Breast epithelium (tissue), 4 donors: ENCODE measurements around the gene CATSPER3. TPM values are rescaled to one million over a fixed set of nuclear protein-coding genes. Genes with fewer than 3 reads are reported as not detected.
A peak's percentile ranks its signal among the peaks of the same experiment; 100 is the strongest.

Experiments
- DNase-seq, 2 donors: peaks; one replicate each; pipeline ENCODE4 v3.0.0-alpha.2; 2019; ENCODE audit warnings: low spot score in 2 of 2
- H3K27ac ChIP-seq, 2 donors: fragments of 200-600 bp; sonication (generic) in 1 of 2; one replicate each; pipeline ENCODE4 v1.5.1; 2016 to 2019; ENCODE audit warnings: mild to moderate bottlenecking in 1 of 2
- H3K27me3 ChIP-seq, 2 donors: fragments of 200-600 bp; sonication (generic) in 1 of 2; one replicate each; pipeline versions ENCODE4 v1.5.1 to v1.6.0; 2017 to 2019; ENCODE audit warnings: control low read depth in 1 of 2, mild to moderate bottlenecking in 1 of 2
- H3K36me3 ChIP-seq: fragments of 200-600 bp; one replicate; pipeline ENCODE4 v1.5.1; 2019
- H3K4me1 ChIP-seq, 2 donors: fragments of 200-600 bp; sonication (generic); one replicate each; pipeline ENCODE4 v1.5.1; 2016 to 2019; ENCODE audit warnings: control low read depth in 1 of 2
- H3K4me3 ChIP-seq, 3 donors: fragments of 200-600 bp; sonication (generic); 1 replicate in 2 of 3; 2 replicates in 1 of 3; pipeline ENCODE4 v1.5.1; 2016 to 2019; ENCODE audit warnings: mild to moderate bottlenecking in 3 of 3, moderate library complexity in 2 of 3
- H3K9me3 ChIP-seq, 2 donors: fragments of 200-600 bp; sonication (generic) in 1 of 2; one replicate each; pipeline ENCODE4 v1.5.1; 2016 to 2019; ENCODE audit warnings: control low read depth in 1 of 2
- POLR2A ChIP-seq: fragments of 450-650 bp; IDR thresholded peaks from one replicate; pipeline ENCODE4 v1.6.1; 2016; ENCODE audit warnings: antibody characterized with exemption, mild to moderate bottlenecking, moderate library complexity
- POLR2AphosphoS5 ChIP-seq, 3 donors: sonication (generic); formaldehyde crosslinking; IDR thresholded peaks; one replicate each; pipeline ENCODE4 v1.6.1; 2017; ENCODE audit warnings: antibody characterized with exemption in 3 of 3
- intact Hi-C: fragments of 100-400 bp; cut with DNase I; formaldehyde crosslinking; loops from one replicate; pipeline ENCODE4 v1.15.1; 2023; ENCODE audit warnings: low total_unique reads
- total RNA-seq, 3 donors: library from RNA; depleted of rRNA; stranded (reverse); fragments of >200 nt; gene quantifications; one replicate each; pipeline ENCODE4 v1.1.0, GENCODE V29; 2016
- TF ChIP-seq, protein P1 (sequence below), 3 donors: fragments of 450-650 bp; IDR thresholded peaks; one replicate each; pipeline ENCODE4 v1.5.1; 2016 to 2017; ENCODE audit warnings: antibody characterized with exemption in 3 of 3, mild to moderate bottlenecking in 3 of 3, moderate library complexity in 3 of 3

CATSPER3 gene
- total RNA-seq, 3 donors from 2014 or later, result 0.32 to 0.44 TPM; not detected in 1

DNA sequence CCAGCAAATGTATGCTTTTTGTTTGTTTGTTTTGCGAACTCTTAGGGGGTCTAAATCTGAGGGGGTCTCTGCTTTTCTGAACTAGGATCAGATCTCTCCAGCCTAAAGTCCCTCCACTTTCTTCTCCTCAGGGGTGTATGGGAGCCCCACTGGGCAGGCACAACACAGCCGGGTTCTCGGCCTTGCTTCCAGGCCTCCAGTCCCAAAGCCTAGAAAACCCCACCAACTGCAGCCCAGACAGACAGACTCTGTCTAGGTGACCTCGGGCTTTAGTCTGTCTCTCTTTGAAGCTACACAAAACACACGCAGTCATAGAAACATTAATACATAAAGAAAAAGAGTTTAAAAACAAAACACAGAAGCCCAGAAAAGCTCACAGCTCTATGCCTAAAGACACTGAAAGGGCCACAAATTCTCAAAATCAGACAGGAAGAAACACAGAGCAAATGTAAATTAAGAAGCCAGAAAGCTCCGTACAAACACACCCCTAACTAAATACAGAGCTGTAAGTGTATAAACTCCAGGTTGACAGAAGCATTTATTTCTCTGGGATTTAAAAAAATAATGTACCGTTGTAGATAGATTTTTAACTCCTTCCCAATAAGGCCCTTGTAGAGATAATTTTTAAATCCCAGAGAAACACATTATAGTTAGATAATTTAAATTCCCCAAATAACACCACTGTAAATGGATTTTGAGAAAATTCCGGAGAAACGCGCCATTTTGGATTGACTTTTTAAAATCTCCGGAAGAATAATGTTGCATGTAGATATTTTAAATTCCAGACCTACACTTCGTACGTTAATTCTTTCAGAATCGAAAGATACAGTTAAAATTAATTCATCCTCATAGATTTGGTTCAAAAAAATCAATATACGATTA lies 64.3 kb downstream of the CATSPER3 start:
- intact Hi-C loops, result no loop called here
- H3K27ac ChIP-seq, result no peak overlapping the region
- no peak for TF ChIP-seq POLR2AphosphoS5 (IDR thresholded peaks at IDR 0.05)
- H3K4me1 ChIP-seq, result peaks cover 13 to 17% of the 10 kb centered on the region in 2 donors
- H3K36me3 ChIP-seq, result no peaks in the 10 kb centered on the region
- no peaks in the 10 kb centered on the region for H3K9me3 ChIP-seq
- no peak for DNase-seq
- H3K4me3 ChIP-seq, result peak overlapping the region in 2 of 3 donors; percentile 48 to 66
- H3K27me3 ChIP-seq, result peaks cover 7 to 99% of the 10 kb centered on the region in 2 donors

DNA sequence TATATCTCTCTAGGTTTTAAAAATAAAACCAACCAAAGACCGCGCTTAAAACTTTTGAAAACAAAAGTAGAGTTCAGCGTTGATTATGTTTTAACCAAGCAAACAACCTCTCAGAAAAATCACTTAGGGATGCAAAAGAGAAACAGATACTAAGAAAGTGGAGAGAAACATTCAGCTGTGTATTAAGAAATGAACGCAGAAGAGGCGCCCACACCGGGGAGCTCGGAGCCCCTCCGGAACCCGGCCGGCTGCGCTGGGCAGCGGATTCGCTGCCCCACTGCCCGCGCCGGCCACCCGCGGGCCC lies 64.9 kb downstream of the CATSPER3 start:
- intact Hi-C loops, result no loop called here
- no peak overlapping the region for H3K27ac ChIP-seq
- H3K4me1 ChIP-seq, result peaks cover 13 to 17% of the 10 kb centered on the region in 2 donors

DNA sequence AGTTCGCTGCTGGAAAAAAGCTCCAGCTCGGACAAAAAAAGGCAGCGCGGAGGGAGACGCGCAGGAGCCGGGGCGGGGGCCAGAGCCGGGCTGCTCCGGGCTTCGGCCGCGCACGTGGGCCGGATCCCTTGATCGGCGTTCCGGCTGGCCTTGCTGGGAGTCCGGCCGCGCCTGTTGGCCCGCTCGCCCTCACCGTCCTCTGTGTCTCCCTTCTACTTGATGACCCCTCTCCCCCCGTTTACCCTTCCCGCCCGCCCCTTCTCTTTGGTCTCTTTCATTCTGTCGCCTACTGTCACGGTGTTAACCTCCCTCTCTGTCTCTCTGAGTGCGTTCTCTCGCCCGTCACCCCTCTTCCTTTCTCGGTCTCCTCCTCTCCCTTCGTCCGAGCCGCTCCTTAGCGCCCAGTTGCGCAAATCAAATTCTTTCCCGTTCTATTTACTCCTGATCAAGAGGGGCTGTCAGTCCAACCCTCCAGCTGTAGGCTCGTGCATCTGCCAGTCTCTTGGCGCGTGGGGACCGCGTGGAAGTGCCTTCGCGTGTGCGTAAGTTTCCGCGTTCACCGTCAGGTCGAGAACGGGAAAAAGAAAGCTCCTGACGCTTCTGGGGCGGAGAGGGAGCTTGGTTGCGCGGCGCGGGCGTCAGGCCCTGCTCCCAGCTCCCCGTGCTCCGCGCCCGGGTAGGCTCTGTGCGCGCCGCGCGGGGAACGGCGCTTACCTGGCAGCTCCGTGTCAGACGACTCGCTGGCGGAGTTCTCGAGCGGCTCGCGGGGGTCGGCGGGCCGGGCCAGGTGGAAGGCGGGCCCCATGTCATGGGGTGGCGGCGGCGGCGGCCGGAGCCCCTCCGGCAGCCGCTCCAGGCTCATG lies 65.5 kb downstream of the CATSPER3 start:
- H3K36me3 ChIP-seq, result no peaks in the 10 kb centered on the region
- no peak for DNase-seq
- TF ChIP-seq POLR2AphosphoS5 (IDR thresholded peaks at IDR 0.05) (peak in 1 of 3 donors; percentile 12), POLR2A (no peak)
- TF ChIP-seq, protein P1, sequence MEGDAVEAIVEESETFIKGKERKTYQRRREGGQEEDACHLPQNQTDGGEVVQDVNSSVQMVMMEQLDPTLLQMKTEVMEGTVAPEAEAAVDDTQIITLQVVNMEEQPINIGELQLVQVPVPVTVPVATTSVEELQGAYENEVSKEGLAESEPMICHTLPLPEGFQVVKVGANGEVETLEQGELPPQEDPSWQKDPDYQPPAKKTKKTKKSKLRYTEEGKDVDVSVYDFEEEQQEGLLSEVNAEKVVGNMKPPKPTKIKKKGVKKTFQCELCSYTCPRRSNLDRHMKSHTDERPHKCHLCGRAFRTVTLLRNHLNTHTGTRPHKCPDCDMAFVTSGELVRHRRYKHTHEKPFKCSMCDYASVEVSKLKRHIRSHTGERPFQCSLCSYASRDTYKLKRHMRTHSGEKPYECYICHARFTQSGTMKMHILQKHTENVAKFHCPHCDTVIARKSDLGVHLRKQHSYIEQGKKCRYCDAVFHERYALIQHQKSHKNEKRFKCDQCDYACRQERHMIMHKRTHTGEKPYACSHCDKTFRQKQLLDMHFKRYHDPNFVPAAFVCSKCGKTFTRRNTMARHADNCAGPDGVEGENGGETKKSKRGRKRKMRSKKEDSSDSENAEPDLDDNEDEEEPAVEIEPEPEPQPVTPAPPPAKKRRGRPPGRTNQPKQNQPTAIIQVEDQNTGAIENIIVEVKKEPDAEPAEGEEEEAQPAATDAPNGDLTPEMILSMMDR (IDR thresholded peaks at IDR 0.05), result no peak

More for the DNA sequence above, 64.9 kb downstream of the CATSPER3 start:
- no peaks in the 10 kb centered on the region for H3K36me3 ChIP-seq
- DNase-seq, result no peak
- TF ChIP-seq POLR2AphosphoS5 (IDR thresholded peaks at IDR 0.05) (no peak), POLR2A (no peak)
- TF ChIP-seq, protein P1 (IDR thresholded peaks at IDR 0.05), result no peak
- H3K27me3 ChIP-seq, result peaks cover 12 to 99% of the 10 kb centered on the region in 2 donors
- peak overlapping the region; percentile 46 to 66 (median 48) for H3K4me3 ChIP-seq
- H3K9me3 ChIP-seq, result no peaks in the 10 kb centered on the region

DNA sequence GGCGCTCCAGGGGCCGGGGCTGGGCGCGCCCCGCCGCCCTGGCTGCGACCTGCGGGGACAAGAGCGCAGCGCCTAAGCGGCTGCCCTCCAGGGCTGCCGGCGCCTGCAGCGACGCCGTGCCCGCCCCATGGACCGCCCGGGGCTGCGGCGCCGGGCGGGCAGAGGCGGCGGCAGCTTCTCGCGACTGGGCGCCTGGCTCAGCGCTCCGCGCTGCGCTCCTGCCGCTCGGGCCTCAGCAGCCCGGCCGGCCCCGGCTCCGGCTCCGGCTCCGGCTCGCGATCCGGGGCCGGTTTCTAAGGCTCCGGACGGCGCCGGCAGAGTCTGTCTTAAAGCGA lies 66.2 kb downstream of the CATSPER3 start, which contains the start of gene PITX1:
Gene PITX1, minus strand, starts transcription at position 328 of the 335 bp plus-strand sequence. CDS start 347 bp downstream, outside the sequence.
- peaks cover 18 to 100% of the 10 kb centered on the region in 2 donors for H3K27me3 ChIP-seq
- H3K4me1 ChIP-seq, result peaks cover 16 to 17% of the 10 kb centered on the region in 2 donors
- no peaks in the 10 kb centered on the region for H3K9me3 ChIP-seq
- no peak for TF ChIP-seq POLR2A
- TF ChIP-seq, protein P1 (IDR thresholded peaks at IDR 0.05), result no peak
- no peak for TF ChIP-seq POLR2AphosphoS5 (IDR thresholded peaks at IDR 0.05)
- H3K36me3 ChIP-seq, result no peaks in the 10 kb centered on the region
- intact Hi-C loops, result no loop called here
- H3K4me3 ChIP-seq, result peak within 1 kb of the TSS; percentile 46 to 66 (median 48)
- no peak within 1 kb of the TSS for H3K27ac ChIP-seq
- no peak for DNase-seq

More for the DNA sequence above, 65.5 kb downstream of the CATSPER3 start:
- Histone ChIP-seq H3K27me3 (peaks cover 14 to 99% of the 10 kb centered on the region in 2 donors), H3K27ac (no peak overlapping the region), H3K4me1 (peaks cover 13 to 17% of the 10 kb centered on the region in 2 donors), H3K9me3 (no peaks in the 10 kb centered on the region), H3K4me3 (peak overlapping the region; percentile 46 to 66 (median 48))
- intact Hi-C loops, result no loop called here

DNA sequence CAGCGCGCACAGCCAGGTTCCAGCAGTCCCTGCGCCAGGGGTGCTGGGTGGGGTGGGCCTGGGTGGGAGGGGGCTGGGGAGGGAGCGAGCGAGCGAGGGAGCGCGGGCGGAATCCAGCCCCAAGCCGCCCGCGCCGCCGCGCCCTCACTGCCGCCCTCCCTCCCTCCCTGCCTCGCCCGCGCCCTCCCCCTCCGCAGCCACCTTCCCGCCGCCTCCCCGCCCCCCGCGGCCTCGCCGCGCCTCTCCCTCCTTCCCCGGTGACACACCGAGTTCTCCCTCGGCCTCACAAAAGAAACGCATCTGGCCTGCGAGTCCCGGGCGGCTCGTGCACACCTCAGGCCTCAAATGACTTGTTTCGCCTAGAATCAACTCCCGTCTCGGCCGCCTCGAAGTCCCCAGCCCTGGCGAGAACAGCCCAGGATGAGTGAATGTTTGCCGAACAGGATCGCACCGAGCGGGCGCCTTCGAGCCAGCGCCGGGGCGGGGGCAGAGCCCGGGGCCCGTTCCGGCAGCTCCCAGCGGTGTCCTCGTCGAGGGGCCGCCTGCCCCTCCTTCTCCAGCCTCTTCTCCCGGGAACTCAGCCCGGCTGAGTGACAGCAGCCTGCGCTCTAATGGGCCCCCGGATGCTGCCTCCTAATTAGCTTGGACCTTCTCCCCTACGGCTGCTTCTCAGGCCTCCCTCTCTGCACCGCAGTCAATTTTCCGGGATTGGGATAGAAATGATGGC lies 66.7 kb downstream of the CATSPER3 start:
- peaks cover 19 to 100% of the 10 kb centered on the region in 2 donors for H3K27me3 ChIP-seq

More for the DNA sequence above, 66.7 kb downstream of the CATSPER3 start:
- no peaks in the 10 kb centered on the region for H3K9me3 ChIP-seq
- H3K27ac ChIP-seq, result no peak overlapping the region
- intact Hi-C loops, result no loop called here
- H3K36me3 ChIP-seq, result no peaks in the 10 kb centered on the region
- no peak for DNase-seq
- H3K4me1 ChIP-seq, result peaks cover 17 to 18% of the 10 kb centered on the region in 2 donors
- peak overlapping the region; percentile 46 to 66 (median 48) for H3K4me3 ChIP-seq
- TF ChIP-seq POLR2AphosphoS5 (IDR thresholded peaks at IDR 0.05) (no peak), POLR2A (no peak)
- TF ChIP-seq, protein P1 (IDR thresholded peaks at IDR 0.05), result no peak
